ENCODE measurements around the gene MRPL39.
A peak's percentile ranks its signal among the peaks of the same experiment; 100 is the strongest.

The MRPL39 gene

DNA sequence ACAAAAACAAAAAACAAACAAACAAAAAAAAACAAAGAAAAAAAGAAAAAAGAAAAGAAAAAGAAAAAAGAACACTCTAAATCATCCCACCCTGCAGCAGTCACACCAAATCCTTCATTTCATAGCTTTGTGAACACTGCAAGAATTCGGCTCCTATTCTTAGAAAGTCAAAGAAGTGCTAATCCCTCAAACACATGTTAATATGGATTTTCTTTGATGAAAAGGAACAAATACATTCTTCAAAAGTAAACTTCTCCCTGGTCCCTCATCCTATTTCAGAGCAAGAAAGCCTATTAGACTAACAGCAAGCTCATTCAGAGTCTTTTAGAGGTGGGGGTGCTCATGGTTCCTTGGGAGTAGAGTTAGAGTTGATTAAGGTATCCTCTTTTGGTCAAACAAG, 7.2 kb upstream of the MRPL39 start:
- no peak for DNase-seq (ENCODE audit: low read depth in 2 of 2)

DNA sequence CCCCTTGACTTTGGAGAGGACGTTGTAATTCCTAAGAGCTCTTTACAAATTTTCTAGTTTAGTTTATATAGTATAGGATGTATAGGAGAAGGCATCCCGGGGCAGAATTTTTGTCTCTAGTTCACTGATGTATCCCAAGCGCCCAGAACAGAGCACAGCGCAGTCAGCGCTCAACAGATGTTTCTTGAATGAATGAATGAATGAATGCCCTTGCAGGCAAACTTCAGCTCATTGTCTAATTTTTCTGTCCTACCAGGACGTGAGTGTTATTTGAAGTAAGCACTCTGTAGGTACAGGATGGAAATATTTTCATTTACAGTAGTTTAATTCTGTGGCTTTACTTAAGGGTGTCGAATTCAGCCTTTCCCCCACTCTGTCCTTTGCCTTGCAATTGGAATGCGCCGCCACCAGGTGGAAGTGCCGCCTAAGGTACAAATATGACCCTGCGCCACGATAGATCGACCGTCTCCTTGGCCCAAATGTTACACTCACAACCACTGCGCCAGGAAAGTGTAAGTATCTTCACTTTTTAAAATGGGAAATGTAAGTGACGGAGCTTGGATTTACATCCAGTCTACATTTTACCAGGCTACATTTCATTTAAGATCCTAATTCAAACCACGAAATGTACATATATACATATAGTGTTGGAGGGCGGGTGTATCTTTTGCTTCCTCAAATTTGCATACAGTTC, 910 bp upstream of the MRPL39 start:
- peak; percentile 63 to 65 for DNase-seq (ENCODE audit: low read depth in 2 of 2)

DNA sequence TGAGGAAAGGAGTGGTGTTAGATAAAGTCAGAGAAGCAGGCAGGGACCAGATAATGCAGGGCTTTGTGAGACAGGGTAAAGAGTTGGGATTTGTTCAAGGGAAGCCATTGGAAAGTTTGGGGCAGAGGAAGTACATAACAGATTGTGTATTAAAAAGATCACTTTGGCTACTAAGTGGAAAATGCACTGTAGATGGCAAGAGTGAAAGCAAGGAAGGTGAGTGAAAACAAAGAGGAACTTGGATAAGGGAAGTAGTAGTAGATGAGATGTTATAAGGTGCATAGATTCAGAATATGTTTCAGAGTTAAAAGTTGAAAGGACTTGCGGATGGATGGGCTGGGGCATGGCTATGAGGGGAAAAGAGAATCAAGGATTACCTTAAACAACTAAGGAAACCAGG, 17.4 kb downstream of the MRPL39 start:
- DNase-seq (ENCODE audit: low read depth in 2 of 2), result no peak

DNA sequence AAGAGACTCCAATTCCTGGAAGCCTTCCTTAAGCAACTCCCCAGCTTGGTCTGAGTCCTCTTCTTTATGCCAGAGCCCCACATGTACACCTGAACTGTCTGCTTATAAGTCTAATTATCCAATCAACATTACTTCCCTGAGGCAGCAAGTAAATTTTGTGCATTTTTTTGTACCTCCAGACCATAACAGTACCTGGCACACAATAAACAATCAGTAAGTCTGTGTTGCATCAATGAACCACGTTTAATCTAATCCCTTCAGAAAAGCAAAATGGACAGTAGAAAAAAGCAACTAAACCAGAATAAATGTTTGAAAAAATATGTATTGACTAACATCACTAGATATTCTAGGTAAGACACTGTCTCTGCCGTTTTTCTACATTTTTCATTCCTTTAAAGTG, 20.5 kb downstream of the MRPL39 start:
- no peak for DNase-seq (ENCODE audit: low read depth in 2 of 2)

DNA sequence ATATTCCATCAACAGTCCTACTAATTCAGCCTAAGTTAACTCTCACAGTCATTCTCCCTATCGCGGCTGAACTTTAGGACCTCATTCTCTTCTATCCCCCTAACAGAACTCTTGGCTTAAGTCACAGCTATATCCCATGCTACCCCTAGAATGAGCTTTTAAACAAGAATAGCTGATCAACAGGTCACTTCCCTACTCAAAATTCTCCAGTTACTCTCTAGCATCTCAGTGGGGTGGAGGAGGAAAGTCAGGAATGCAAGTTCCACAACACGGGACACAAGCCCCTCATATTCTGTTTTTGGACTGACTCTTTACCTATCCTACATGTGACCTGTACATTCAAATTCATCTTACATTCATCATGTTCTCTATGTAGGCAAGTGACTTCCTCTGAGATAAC, 21.0 kb downstream of the MRPL39 start:
- DNase-seq (ENCODE audit: low read depth in 2 of 2), result no peak

DNA sequence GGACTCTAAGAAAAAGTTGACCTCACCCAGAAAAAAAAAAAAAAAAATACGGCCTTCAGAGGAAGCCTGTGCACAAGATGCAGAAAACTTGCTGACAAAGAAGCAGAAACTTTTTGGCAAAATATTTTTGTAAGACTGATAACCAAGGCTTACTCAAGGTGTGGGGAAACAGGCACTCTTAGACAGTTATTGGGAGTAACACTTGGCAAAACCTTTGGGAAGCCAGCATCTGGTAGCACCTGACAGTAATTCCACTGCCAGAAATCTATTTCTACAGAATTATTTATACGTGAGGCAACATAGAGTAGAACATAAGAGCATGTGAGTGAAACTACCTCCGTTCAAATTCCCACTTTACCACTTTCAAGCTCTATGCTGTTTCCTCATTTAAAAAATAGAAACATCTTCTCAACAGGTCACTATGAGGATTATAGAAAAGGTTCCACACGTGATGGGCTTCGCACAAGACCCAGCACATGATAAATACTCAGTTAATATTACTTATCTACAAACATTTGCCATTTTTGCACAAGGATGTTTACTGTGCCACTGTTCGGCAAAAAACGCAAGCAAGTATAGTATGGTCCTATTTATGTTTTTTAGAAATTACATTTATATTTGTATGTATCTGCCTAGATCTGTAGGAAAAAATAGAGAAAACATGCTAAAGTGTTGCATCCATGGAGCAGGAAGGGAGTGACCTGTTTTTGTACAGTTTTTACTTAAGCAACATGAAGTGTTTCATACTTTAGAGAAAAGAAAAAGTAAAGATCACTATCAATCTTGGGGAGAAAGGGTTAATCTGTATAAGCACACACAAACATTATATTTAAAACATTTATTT, 22.2 kb downstream of the MRPL39 start:
- no peak for DNase-seq (ENCODE audit: low read depth in 2 of 2)

DNA sequence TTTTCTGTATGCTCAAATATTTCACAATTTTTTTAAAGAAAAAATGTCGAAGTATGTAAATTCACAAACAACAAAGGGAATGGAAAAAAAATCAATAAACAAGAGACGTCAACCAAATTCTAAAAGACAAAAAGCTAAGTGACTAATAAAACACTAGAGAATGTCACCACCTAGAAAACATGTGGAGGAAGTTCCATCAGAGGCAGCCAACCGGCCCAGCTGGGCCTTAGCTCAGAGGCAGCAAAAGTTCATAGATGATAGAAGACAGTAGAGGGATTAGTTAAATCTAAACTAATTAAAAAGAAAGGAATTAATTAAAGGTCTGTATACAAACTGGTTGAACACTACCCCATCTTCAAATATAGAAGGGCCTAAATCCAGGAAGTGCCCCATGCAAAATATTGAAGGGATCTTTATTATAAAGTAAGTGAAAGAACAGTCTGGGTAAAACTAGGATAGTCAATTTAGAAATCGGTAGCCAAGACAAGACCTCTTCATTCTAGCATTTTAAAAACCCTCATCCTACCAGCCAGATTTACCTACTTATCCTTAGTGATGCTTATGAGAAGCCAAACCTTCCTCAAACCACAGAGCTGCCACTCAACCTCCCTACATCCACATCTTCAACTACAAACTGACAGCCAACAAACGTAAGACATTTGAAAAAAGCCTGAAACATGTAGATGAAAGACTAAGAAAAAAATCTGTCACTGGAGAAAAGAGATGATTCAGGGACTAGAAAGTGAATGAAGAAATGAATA, 23.7 kb downstream of the MRPL39 start:
- DNase-seq (ENCODE audit: low read depth in 2 of 2), result no peak

DNA sequence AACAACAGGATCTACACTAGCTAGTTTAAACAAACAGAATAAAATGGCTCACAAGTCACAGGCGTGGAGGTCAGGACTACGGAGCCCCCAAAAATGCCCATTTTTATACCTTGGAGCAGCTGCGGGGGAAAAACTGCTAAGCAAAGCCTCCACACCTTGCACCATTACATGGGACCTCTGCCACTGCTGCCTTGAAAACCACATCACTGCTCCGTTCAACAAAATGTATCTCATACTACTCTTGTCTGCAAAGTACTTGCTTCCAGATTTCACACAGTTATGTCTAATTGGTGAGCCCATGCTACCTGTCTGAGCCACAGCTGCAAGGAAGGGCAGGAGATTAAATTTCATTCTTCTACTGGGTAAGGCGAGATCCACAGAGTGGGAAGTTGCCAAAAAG, 24.4 kb downstream of the MRPL39 start:
- DNase-seq (ENCODE audit: low read depth in 2 of 2), result no peak

DNA sequence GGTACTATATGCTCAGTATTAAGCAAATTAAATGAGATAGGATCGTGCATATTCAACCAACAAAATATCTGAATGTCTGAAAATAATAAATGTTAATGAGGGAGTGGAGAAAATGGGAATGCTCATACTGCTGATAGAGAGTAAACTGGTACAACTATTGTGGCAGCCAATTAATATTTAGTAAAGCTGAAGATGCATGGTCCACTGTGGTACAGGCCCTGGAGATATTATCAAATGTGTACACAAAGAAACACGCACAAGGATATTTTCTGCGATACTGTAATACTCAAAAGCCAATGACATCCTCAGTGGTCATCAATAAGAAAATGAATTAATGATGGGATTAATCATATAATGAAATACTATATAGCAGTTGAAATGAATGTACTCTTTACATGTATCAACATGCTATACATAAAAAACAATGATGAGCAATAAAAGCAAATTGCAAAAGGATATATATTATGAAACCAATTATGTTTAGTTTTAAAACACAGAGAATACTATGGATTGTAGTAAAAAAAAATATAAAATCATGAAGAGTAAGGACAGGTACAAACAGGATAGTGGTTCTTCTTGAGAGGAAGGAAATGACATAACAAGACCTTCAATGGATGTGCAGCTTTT, 25.0 kb downstream of the MRPL39 start:
- no peak for DNase-seq (ENCODE audit: low read depth in 2 of 2)

DNA sequence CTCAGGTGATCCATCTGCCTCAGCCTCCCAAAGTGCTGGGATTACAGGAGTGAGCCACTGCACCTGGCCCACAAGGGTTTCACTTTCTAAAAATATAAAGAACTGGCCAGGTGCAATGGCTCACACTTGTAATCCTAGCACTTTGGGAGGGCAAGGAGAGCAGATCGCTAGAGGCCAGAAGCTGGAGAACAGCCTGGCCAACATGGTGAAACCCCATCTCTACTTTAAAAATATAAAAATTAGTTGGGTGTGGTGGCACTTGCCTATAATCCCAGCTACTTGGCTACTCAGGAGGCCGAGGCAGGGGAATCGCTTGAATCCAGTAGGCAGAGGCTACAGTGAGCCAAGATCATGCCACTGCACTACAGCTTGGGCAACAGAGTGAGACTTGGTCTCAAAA, 25.7 kb downstream of the MRPL39 start:
- DNase-seq (ENCODE audit: low read depth in 2 of 2), result no peak

DNA sequence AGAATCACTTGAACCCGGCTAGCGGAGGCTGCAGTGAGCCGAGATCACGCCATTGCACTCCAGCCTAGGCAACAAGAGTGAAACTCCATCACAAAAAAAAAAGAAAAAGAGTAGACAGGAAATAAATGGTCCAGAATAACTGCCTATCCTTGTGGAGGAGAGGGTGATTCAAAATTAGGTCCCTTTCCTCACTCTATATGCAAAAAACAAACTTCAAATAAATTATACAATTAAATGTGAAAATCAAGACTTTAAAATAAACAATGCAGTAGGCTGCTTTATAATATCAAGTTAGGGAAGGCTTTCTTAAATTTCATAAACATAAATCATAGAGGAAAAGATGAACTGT, 26.4 kb downstream of the MRPL39 start:
- no peak for DNase-seq (ENCODE audit: low read depth in 2 of 2)

DNA sequence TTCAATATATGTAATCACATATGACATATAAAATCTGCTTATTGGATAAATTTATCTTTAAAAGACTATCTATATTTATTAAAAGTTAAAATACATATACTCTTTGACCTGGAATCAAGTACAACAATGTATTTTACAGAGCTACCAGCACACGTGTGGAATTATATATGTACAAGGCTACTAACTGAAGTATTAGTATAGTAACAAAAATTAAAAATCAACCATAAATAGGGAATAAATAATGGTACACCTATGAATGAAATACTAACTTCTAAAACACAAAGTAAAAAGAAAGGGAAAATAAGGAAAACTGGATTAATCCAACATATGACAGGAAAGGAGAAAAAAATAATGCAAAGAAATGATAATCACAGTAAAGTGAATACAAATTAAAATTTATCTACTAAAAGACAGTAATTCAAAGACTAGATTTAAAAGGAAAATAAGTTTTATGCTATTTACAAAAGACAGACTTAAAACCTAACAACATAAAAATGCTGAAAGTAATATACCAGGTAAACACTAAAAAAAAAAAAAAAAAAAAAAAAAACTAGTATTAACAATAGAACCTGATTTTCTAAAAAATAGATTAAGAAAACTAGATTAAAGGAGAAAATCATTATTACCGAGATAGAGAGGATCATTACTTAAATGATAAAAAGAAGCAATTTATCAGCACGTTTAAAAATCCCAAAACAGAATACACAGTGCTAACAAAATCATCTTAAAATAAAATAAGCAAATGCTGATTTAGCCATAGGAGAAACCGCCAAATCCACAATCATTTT, 27.9 kb downstream of the MRPL39 start:
- DNase-seq (ENCODE audit: low read depth in 2 of 2), result no peak

DNA sequence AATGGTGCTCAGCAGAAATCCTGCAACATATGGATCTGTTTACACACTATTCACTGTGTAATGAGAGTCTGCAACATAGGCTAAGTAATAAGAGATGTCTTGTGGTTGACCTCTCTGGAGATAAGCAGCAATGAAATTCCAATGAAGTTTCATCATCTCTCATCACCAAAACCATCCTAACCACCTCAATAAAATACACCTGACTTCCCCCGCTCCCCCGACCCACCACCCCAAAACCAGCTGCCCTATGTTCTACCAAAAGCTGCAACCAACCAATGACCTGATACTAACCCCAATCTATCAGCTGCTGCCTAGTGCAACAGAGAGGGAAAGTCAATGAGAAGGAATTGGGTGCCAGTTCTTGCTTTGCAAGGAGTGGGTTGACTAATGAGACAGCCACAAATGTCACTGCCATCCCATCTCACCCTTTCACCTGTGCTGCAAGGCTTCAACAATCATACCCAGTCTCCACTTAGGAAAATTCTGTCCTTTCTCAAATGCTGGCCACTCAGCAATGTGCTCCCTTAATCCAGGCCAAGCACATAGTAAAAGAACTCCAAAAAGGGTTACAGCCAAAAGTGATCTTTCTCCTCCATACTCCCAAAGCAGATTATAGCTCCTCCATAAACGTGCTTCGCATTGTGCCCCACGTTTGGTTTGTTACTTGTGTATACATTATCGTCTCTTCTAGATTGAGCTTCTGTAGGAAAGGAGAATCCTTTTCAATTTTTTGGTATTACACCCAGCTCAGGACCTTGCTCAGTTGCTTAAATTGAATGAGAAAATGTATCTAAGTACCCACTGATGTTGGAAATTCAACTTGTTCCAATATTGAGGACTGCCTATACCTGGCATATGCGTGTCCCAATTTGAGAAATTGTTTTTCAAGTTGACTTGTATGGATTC, 29.0 kb downstream of the MRPL39 start:
- DNase-seq (ENCODE audit: low read depth in 2 of 2), result peak in 1 of 2 donors; percentile 71

DNA sequence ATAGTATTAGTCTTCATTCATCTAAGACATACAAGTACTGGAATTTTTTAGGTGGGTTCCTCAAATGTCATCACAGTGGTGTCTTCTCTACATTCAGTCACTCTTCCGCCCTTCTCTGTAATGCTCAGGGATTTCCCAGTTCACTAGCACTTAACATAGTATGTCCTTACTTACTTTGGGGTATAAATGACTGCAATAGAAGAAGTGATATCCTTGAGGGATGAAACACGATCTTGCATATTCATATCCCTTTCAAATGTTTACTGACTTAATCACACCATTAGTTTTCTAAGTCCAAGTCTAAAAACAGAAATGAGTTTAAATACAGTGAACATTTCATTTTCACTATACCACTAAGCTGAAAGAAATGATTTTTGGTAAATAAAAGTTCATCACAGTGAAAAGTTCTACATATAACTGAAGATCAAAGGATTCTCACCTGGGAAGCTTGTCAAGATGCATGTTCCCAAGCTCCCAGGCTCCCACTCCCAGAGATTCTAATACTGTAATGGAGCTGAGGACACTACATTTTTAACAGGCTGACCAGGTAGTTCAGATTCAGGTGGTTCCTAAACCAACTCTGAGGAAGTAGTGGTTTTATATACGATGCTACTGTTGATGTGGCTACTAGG, 29.7 kb downstream of the MRPL39 start:
- no peak for DNase-seq (ENCODE audit: low read depth in 2 of 2)

DNA sequence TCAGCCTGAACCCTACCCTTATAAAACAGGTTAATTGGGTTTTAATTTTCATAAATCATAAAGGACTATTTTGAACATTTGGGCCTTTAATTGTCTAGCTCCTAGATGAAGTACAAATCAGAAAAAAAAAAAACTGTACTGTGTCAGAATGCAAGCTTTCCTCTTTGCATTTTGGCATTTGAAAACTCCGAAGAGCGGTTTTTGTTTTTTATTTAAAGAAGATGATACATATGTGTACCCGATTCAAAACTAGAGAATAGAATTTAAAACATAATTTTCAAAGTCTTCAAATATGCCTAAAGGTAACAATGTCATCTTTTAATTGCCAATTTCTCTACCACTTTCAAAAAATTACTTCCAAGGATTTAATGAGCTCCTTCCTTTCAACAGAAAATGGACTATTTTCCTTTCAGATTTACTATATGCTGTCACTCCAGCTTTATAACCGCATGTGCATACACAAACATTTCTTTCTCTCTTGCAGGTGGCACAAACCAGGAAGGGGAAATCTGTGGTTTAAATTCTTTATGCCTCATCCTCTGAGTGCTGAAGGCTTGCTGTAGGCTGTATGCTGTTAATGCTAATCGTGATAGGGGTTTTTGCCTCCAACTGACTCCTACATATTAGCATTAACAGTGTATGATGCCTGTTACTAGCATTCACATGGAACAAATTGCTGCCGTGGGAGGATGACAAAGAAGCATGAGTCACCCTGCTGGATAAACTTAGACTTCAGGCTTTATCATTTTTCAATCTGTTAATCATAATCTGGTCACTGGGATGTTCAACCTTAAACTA, 33.7 kb downstream of the MRPL39 start:
- DNase-seq (ENCODE audit: low read depth in 2 of 2), result peak in 1 of 2 donors; percentile 66

DNA sequence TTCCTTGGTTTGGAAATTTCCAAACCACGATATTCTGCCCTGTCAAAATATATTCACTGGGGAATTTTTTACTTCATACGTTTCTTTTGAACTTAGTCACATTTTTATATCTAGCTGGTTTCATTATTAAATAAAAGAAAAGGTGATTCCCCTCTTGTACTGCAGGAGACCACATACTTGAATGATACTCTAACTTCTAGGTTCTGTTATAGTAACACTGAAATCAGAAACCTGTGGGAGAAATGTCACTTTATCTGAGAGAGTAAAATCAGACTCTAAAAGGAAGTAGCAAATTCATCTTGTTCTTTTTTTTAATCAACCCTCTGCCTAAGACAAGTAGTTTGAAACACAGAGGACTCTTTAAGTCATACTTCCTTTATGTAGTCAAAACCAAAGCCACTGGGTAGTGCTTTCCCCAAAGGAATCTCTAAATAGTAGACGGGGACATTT, 34.4 kb downstream of the MRPL39 start:
- no peak for DNase-seq (ENCODE audit: low read depth in 2 of 2)

DNA sequence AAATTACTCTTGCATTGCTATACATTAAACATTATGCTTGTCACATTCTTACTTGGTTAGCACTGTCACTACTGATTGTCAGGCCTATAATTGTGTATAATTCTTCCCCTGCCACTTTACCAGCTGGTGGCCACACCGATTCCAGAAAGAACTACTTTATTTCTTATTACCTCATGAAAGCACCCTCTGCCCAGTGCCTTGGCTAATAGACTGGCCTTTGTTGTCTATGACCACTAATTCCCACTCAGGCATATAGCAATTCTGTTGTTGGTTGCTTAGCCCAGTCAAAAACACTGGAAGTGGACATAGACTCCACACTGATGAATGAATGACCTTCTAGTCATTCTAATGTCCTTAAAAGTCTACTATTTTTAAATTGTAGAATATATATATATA, 35.6 kb downstream of the MRPL39 start:
- DNase-seq (ENCODE audit: low read depth in 2 of 2), result no peak

DNA sequence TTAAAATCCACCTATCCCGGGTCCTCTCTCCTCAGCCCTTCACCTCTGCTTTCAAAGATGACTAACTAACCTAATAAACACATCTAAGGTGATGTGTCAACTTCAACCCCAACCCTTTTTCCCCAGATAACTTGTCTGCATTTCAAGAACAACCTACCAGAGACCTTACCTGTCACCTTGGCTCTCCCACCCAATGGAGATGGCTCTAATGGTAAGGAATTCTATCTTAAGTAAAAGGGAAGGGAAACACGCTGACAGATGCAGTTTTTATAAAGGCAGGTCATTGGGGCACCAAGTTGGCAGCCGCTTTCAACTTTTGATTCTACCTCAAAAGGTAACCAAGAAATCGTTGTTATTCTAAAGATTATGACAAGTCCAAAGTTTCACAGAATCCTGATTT, 37.6 kb downstream of the MRPL39 start:
- DNase-seq (ENCODE audit: low read depth in 2 of 2), result no peak

DNA sequence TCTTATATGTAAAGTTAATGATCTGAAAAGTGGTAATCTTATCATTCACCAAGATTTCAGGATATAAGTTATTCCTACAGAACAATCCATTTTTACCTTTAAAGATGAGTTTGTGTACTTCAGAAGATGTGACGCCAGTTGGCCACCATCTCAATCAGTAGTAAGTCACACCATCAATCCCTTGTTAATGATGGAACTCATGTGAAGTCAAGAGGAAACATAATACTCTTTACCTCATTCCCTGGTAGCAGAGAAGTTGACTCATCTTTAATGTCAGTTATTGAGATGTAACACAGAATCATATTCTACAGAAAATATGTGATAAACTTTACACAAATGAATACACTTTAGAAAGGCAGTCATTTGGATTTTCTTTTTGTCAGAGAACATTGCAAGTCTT, 38.2 kb downstream of the MRPL39 start:
- DNase-seq (ENCODE audit: low read depth in 2 of 2), result no peak
